IMR-90 (cell line): Measurements from ENCODE around the gene UPP2.

Source experiments
- CEBPB ChIP-seq: IDR thresholded peaks from 2 replicates; pipeline ENCODE4 v1.6.1; 2012; ENCODE audit warnings: low read depth, low read length, improper control_type of control experiment
- FOS ChIP-seq: fragments of 150-350 bp; IDR thresholded peaks from 2 replicates; pipeline ENCODE4 v1.6.1; 2016; ENCODE audit warnings: low read depth, low read length
- MAFK ChIP-seq: IDR thresholded peaks from 2 replicates; pipeline ENCODE4 v1.6.1; 2012; ENCODE audit warnings: low read depth, low read length, improper control_type of control experiment
- MXI1 ChIP-seq: IDR thresholded peaks from 2 replicates; pipeline ENCODE4 v1.6.1; 2012; ENCODE audit warnings: low read depth, mild to moderate bottlenecking, low read length, moderate library complexity, borderline replicate concordance
- NFE2L2 ChIP-seq: fragments of 150-350 bp; IDR thresholded peaks from 2 replicates; pipeline ENCODE4 v1.6.1; 2016; ENCODE audit warnings: low read depth, mild to moderate bottlenecking, low read length
- POLR2A ChIP-seq: IDR thresholded peaks from 2 replicates; pipeline ENCODE4 v1.6.1; 2012; ENCODE audit warnings: mild to moderate bottlenecking, low read depth, low read length
- RAD21 ChIP-seq: IDR thresholded peaks from 2 replicates; pipeline ENCODE4 v1.6.1; 2012; ENCODE audit warnings: low read length, improper control_type of control experiment
- RCOR1 ChIP-seq: IDR thresholded peaks from 2 replicates; pipeline ENCODE4 v1.6.1; 2012; ENCODE audit warnings: mild to moderate bottlenecking, low read length, improper control_type of control experiment; ENCODE audit not compliant: insufficient replicate concordance
- RFX5 ChIP-seq: IDR thresholded peaks from 2 replicates; pipeline ENCODE4 v1.8.0; 2012; ENCODE audit warnings: low read depth, mild to moderate bottlenecking, low read length, moderate library complexity
- SMC3 ChIP-seq: fragments of 150-350 bp; IDR thresholded peaks from 2 replicates; pipeline ENCODE4 v1.6.1; 2016; ENCODE audit warnings: low read depth, mild to moderate bottlenecking, antibody characterized with exemption, low read length, moderate library complexity
- TF ChIP-seq, protein P1 (sequence below): conservative IDR thresholded peaks from 2 replicates; pipeline ENCODE4 v1.5.1; 2012; ENCODE audit warnings: mild to moderate bottlenecking, low read depth, low read length, improper control_type of control experiment
- TF ChIP-seq, protein P2 (sequence below): fragments of 150-350 bp; IDR thresholded peaks from 2 replicates; pipeline ENCODE4 v1.6.1; 2017; ENCODE audit warnings: mild to moderate bottlenecking, antibody characterized with exemption, low read length, low read depth
- TF ChIP-seq, protein P3 (sequence below): fragments of 150-350 bp; IDR thresholded peaks from 2 replicates; pipeline ENCODE4 v1.6.1; 2016; ENCODE audit warnings: low read depth, mild to moderate bottlenecking, low read length, moderate library complexity, borderline replicate concordance

DNA sequence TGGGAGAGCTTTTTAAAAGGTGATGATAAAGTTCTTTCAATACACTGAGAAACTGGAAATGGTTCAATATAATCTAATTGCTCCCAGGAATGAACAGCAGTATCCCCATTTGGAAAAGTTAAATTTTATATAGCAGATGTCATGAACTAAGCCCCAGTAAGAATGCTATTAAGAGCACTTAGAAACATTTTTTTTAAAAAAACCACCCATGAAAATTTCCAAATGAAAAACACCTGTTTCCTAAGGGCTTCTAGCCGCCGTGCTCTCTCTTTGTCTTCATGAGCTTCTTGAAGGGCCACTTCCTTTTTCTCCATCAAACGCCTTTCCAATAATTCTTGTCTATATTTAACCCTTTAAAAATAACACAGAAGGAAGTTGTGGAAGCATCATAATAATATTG is 77.0 kb downstream of the UPP2 start:
- TF ChIP-seq, protein P1, sequence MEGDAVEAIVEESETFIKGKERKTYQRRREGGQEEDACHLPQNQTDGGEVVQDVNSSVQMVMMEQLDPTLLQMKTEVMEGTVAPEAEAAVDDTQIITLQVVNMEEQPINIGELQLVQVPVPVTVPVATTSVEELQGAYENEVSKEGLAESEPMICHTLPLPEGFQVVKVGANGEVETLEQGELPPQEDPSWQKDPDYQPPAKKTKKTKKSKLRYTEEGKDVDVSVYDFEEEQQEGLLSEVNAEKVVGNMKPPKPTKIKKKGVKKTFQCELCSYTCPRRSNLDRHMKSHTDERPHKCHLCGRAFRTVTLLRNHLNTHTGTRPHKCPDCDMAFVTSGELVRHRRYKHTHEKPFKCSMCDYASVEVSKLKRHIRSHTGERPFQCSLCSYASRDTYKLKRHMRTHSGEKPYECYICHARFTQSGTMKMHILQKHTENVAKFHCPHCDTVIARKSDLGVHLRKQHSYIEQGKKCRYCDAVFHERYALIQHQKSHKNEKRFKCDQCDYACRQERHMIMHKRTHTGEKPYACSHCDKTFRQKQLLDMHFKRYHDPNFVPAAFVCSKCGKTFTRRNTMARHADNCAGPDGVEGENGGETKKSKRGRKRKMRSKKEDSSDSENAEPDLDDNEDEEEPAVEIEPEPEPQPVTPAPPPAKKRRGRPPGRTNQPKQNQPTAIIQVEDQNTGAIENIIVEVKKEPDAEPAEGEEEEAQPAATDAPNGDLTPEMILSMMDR, result no peak
- TF ChIP-seq POLR2A (no peak), RFX5 (no peak), MXI1 (no peak), SMC3 (no peak), RAD21 (no peak), MAFK (no peak), CEBPB (no peak), RCOR1 (no peak), NFE2L2 (no peak), FOS (no peak)
- TF ChIP-seq, protein P2, sequence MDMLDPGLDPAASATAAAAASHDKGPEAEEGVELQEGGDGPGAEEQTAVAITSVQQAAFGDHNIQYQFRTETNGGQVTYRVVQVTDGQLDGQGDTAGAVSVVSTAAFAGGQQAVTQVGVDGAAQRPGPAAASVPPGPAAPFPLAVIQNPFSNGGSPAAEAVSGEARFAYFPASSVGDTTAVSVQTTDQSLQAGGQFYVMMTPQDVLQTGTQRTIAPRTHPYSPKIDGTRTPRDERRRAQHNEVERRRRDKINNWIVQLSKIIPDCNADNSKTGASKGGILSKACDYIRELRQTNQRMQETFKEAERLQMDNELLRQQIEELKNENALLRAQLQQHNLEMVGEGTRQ, result no peak
- TF ChIP-seq, protein P3, sequence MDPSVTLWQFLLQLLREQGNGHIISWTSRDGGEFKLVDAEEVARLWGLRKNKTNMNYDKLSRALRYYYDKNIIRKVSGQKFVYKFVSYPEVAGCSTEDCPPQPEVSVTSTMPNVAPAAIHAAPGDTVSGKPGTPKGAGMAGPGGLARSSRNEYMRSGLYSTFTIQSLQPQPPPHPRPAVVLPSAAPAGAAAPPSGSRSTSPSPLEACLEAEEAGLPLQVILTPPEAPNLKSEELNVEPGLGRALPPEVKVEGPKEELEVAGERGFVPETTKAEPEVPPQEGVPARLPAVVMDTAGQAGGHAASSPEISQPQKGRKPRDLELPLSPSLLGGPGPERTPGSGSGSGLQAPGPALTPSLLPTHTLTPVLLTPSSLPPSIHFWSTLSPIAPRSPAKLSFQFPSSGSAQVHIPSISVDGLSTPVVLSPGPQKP, result no peak
